HG03469 (cell line): ENCODE data around the gene SNX33.
"Not testable (repeated sequence)": the region's sequence is repeated elsewhere in the genome, so short reads cannot be mapped to it uniquely, and the experiment has no call there.

ENCODE experiments used
- ATAC-seq: cut with Tn5 transposase; IDR thresholded peaks from one replicate; pipeline ENCODE4 v1.9.1; 2021; ENCODE audit warnings: mild to moderate bottlenecking, moderate library complexity, moderate number of reproducible peaks; ENCODE audit not compliant: unreplicated experiment

Gene SNX33

DNA sequence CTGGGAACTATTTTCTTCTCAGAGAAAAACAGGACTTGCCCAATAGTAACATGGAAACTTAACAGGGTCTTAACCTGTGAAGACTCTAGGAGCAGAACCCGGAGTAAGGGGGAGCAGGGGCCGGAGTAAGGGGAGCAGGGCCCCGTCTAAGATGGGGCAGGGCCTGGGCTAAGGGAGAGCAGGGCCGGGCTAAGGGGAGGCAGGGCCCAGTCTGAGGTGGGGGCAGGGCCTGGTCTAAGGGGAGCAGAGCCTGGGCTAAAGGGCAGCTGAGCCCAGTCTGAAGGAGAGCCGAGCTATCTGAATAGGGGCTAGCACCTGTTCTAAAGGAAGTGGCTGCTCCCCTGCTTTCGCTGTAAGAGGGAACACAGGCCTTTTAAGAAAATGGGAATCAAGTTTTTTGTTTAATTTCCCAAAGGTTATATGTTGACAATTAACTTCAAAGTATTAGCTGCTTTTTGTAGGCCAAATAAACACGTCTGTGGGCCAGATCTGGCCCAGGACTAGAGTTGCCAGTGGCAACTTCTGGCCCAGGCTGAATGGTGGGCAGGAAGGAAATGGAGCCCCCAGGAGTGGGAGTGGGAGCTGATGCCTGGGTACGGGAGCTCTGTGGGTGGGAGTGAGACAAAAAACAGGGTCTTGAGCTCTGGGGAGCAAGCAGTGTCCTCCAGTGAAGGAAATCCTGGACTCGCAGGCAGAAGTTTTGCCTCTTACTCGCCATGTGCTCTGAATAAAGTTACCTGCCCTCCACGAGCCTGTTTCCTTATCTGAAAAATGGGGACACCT, 32.5 kb downstream of the SNX33 start:
- no peak for ATAC-seq

DNA sequence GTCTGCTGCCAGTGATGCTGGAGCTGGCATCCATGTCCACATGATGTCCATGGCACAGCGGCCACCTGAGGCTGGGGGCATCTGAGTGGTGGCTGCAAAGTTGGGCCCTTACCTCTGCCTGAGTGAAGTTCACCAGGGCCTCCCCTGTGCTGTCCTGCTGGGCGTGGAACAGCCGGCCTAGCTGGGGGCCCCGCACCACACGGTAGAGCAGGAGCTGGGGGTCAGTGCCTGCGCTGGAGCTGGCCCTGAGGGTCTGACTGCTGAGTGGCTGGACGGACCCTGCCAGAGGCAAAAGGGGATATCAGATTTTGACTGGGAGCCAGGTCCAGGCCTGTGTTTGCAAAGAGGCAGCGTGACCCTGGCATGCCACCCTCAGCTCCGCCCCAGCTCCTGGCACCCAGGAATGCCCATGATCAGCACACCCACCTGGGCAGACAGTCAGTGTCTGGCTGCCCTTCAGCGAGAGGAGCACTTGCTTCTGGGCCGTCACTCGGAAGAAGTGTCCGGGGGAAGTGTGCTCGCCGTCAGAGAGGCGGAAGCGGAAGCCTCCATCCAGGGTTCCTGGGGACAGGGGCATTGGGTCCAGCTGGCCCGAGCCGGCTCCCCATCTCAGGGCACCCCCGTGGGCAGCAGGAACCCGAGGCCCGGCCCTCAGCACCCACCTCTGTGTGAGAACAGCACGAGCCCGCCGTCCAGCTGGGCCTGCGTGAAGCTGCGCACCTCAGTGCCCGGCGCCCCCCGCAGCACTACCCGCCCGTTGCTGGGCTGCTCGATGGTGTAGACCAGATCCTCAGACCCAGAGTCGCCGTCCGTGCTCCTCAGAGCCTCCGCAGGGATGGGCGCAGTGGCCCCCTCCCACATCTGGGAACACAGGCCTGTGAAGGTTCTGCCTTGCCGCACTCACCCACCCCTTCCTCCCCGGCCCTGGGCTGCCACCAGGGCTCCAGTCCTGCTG, 34.7 kb downstream of the SNX33 start:
- no peak for ATAC-seq

DNA sequence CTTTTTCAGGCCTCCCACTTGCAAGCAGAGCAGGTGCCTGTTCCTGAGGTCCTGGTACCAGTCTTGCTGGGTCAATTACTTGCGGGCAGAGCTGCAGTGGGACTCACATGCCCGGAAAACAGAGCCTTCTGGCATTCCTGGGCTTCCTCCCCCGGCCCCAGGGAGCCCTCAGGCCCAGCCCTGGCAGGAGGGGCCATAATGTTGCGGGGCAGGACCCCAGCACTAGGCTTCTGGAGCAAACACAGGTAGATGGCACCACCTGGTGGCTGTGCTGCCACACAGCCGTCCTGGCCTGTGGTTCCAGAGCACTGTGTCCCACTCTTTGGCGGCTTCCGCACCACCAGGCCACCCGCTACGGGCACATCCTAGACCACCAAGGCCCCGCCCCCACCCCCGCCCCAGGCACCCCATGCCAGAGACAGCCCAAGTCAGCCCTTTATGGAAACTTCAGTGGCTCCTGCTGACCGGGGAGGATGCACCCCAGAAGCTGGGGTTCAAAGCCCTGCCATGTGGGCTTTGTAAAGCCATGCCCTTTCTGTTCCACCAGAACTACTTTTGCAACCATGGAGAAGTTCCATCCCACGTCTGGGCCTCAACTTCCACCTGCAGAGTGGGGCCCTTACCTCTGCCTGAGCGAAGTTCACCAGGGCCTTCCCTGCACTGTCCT, 36.1 kb downstream of the SNX33 start:
- not testable (repeated sequence) for ATAC-seq

DNA sequence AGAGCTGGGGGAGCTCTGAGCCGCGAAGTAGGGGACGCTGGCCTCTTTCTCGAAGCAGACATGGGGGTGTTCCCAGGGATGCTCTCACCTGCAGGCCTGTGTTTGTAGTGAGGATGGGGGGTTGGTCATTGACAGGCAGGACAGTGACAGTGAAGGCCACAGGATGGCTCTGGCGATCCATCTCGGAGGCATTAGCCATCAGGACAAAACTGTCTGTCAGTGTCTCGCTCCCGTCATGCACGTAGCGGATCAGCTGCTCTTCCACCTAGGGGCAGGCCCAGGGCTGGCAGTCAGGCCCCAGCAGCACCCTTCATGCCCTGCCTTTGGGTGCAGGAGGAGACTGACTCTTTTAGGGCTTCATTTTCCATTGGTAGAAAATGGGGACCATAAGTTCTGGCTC, 36.9 kb downstream of the SNX33 start:
- ATAC-seq: no peak

DNA sequence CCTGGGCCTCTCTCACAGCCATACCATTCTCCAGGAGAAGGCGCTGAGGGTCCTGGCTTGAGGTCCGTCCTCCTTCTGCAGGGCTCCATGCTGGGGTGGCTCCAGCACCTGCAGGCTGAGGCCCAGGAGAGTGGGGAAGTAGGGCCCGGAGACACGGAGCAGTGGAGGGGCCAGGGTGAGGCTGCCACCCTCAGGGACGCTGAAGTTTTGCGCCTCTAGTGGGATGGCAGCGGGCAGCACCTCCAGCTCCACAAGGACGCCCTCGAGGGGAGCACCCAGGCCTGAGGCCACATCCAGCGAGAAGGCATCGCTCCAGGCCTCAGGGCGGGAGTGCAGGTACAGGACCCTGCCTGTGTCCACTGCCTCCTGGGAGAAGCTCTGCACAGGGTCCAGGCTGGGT, 37.5 kb downstream of the SNX33 start:
- ATAC-seq: no peak

DNA sequence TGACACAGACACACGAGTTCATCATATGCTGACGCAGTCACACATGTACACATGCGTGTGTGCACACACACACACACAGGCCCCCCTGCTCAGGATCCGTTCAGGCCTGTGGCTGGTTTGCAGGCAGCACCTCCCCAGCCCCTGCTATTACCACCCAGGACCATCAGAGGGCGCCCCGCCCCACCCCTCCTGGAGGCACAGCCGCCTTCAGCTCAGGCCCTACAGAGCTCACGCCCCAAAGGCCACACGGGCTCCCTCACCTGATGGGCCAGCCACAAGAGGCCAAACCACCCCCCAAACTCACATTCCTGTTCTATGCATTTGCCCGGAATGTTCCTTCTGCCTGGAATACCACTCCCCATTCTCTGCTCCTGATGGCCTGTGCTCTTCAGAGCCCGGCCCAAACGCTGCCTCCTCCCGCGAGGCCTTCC, 38.5 kb downstream of the SNX33 start:
- not testable (repeated sequence) for ATAC-seq

DNA sequence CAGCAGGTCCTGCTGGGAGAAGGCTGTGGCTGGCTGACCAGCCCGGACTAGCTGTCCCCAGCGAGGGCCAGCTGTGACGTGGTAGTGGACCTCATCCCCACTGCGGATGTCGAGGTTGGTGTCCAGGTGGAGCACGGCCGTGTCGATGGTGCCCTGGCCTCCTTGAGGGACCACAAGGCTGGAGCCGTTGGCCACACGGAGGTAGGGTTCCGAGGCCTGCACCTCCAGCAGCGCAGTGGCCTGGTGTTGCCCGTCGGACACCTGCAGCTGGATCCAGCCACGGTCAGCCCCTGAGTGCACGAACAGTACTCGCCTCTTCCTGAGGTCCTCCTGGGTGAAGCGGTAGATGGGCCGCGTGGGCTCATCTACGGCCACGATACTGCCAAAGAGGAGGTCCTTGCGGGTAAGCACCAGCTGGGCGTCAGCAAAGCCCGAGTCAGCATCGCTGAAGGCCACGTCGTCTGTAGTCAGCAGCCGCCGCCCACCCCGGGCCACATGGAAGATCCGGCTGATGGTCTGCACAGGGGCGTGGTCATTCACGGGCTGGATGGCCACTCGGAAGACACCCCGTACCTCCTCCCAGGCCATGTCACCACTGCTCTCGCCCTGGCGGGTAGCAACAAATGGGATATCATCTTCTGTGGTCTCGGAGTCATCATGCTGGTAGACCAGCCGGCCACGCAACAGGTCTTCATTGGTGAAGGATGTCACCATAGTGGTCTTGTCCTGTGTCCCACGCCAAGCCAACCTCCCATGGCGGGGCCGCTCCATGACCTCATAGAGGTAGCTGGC, 40.0 kb downstream of the SNX33 start:
- ATAC-seq: no peak

DNA sequence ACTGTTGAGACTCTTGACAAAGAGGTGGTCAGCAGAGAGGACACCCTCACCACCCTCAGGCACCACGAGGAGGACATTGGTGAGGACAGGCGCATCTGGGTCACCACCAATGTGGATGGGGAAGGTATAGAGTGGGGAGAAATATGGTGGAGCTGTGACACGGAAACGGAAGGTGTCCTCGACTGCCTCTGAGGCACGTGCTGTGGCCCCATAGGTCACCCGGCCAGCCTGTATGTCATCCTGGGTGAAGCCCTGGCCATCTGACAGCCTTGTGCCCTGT, 40.5 kb downstream of the SNX33 start:
- no peak for ATAC-seq

DNA sequence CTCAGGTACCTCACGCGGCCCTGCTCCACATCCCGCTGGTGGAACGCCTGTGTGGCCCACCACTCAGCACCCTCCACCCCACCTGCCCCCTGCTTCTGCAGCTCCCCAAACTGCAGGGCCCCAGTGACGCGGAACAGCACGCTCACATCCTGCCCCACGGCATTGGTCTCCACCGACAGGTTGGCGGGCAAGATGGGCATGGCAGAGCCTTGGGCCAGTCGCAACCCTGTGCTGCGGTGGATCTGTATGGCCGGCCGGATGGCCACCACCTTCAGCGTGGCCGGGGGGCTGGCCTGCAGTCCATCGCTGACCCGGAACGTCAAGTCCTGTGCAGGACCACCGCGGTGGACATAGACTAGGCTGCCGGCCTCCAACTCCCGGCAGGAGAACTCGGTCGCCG, 41.1 kb downstream of the SNX33 start:
- no peak for ATAC-seq

DNA sequence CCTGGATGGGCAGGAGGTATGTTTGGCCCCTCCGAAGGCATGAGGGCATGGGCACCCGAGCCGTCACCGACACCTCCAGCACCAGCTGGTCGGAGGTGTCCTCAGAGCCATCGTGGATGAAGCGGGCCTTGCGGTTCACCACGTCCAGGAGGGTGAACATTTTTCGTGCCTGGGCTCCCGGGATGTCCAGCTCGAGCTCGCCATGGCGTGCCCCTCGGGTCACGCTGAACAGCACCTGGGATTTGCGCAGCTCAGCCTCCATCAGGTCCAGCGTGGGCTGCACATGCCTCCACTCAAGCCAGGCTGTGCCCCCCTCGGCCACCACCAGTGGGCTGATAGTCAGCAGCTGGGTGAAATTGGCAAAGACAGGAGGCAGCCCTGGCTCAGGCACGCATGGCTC, 41.7 kb downstream of the SNX33 start:
- ATAC-seq: not testable (repeated sequence)

DNA sequence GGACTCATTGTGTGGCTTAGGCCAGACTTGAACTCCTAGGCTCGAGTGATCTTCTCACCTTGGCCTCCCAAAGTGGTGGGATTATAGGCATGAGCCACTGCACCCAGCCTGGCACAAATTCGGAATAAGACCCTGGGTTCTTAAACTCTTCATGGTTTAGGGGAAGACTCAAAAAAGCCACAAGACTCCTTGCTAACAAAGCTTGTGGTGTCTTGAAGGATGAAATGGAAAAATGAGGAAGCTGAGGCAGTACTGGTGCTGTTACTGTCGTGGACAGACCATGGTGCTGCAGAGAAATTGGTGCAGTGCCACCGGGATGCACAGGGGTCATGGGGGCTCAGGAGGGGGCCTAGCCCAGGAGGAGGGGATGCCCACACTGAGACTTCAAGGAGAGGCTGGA, 44.6 kb downstream of the SNX33 start:
- not testable (repeated sequence) for ATAC-seq

DNA sequence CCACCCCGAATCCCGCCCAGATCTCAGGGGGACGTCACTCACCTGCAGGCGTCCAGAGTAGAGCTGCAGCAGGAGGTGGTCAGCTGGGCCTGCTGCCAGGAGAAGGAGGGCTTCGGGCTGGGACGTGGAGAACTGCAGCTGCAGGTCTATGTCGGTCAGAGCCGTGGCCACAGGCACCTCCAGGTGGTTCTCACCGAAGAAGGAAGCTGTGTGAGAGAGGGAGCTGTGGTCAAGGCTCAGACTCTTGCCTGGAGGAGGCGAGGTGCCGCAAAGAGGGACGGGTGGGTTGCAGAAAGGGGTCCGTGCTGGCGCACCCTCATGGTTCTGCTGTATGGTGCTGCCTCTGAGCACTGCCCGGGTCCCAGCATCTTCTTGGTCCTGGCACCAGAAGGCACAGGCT, 45.3 kb downstream of the SNX33 start:
- not testable (repeated sequence) for ATAC-seq

DNA sequence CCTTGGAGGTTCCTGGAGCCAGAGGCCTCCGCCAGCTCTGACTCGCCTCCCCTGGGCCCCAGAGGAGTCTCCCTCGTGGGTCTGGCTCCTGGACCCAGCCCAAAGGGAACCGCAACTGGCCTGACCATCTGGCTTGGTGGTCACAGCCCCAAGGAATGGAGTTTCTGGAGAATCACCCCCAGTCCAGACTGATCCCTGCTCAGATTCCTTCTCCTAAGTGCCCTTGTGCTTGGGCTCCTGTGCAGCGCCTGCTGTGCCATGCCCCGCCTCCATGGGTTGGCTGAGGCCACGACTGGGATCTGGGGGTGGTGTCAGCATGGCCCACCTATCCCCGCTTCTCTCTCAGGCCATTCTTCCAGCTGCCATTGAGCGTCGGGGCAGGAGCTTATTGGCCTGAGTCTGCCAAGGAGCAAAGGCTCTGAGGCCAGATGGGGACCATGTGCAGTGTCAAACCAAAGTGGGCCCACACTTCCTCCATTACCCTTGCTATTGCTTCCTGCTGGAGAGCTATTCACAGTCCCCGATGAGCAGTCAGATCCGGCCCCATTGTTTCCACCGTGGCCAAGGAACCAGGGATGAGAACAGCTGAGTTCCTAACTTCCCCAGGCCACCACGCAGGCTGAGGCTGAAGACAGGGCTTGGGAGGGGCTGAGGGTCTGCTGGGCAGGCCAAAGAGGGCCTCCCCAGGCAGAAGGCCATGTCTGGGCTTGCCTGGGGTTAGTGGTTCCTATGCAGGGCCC, 46.0 kb downstream of the SNX33 start:
- no peak for ATAC-seq

DNA sequence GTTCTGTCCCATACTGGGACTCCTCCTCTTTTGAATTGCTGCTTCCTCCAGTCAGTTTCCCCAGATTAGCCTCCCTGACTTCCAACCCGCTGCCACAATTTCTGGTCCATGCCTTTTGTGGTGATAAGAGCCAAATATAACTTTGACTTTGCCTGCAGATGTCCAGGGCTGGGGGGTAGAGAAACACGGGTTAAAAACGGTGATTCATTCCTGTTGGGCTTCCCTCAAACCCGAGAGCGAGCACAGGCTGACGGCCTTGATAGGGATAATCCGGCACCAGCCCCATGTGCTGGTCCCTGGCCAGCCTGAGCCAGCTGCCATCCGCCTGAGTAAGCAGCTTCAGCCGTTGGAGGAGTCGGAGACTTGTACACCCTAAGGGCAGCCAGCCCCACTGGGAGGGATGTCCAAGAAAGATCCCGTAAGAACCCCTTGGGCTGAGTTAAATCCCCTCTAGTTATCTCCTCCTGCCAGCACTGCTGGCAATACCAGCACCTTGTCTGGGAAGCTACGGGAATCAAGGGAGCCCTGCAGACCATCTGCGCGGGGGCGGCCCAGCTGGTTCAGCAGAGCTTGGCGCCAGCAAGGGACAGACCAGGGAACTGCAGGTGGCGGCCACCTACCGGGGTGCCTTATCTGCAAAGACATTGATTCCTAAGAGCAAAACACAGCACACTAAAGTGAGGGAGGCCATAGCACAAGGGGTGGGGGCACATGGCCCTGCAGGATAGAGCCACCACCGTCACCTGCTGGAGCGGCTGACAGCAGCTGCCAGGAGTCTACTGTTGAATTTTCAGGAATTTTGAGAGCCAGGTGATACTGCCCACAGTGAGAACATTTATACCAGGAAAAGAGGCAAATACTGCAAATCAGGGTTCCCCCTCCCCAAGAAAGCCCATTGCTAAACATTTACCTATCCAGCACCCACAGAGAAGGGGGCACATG, 46.8 kb downstream of the SNX33 start:
- no peak for ATAC-seq

DNA sequence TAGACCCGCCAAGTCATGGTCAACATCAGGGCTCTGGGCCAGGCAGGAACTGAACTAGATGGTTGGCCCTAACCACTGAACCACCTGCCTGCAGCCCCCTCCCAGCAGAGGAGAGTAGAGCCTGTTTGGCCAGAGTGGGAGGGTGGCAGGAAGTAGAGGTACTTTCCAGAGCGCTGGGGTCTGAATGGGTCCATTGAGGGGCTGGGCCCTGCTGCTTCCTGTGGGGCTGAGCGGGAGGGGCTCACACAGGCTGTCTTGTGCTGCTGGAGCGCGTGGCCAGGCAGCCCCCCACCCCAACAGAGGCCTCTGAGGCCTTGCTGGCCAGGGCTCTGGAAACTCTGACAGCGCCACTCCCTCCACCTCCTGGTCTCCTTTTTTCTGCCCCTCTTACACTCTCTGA, 47.5 kb downstream of the SNX33 start:
- ATAC-seq: no peak

DNA sequence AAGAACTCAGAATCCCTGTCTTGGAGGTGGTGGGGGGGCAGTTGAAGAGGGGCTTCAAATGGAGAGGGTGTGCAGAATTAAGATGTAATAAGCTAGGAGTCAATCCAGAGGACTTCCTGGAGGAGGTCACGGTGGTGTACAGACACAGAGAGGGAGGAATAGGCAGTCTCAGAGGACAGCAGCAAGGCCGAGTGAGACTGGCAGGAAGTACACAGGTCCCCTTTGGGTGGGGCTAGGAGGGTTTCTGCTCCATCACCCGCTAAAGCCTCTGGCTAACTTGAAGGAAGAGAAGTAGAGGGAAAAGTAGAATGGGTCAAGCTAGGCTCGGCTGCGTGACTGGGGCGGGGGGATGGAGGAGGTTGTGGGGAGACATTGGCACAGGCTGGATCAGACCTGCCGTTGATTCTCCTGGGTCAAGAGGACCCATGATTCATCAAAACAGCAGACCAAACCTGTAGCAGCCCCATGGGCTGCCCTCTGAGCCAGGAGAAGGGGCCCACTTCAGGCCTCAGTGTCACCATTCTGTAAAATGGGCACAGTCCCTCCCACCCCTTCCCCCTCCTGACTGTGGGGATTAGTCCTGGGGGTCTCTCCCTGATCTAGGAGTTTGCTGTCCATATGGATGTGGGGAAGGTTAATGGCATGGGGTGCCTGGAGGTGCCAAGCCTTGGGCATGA, 48.1 kb downstream of the SNX33 start:
- no peak for ATAC-seq

DNA sequence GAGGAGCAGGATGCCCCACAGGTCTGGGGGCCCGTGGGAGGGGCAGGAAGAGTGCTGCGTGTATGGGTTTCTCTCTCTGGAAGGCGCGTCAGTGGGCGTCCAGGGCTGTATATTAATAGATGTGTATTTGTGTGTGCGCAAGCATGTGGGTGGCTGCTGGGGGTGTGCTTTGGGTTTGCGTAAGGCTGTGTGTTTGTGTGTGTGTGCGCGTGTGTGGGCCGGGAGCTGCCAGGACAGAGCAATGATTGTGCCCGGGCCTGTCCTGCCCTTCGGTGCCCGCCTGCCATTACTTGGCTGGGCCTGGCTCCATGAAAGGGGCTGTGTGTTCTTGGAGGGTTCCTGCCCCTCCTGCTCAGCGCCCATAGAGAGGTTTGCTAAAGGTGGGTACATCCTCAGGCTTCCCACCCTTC, 48.6 kb downstream of the SNX33 start:
- ATAC-seq: no peak

DNA sequence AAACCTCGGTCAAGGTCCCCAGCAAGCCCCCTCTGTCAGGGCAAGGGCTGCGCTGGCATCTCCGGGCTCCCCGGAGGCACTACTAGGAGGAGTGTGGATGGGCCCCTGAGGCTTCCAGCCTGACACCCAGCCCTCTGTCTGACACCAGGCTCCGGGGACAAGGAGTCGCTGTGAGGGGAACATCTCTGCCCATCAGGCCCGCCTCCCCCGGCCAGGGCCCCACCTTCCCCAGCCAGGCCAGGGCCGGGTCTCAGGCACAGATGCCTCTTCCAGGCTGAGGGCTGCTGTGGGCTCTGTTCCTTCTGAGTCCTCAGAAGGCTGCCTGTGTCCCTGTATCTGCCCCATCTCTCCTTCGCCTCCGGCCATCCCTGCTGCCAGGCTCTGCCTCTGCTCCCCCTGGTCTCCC, 49.1 kb downstream of the SNX33 start:
- no peak for ATAC-seq
